Endodermal cell (in vitro differentiated cells): ENCODE results near the gene P2RX2. TPM values are rescaled to one million over a fixed set of nuclear protein-coding genes. Genes with fewer than 3 reads are reported as not detected.

Source experiments
- DNase-seq: peaks from one replicate; pipeline ENCODE4 v3.0.0-alpha.2; 2017
- H3K27ac ChIP-seq: 2 replicates; pipeline ENCODE4 v1.5.1; 2013; ENCODE audit warnings: mild to moderate bottlenecking, low read depth, low read length, moderate library complexity
- H3K27me3 ChIP-seq: 2 replicates; pipeline ENCODE4 v1.6.1; 2013; ENCODE audit warnings: mild to moderate bottlenecking, low read length, moderate library complexity; ENCODE audit not compliant: insufficient read depth, control insufficient read depth, poor library complexity, severe bottlenecking
- H3K36me3 ChIP-seq: 2 replicates; pipeline ENCODE4 v1.7.0; 2013; ENCODE audit warnings: mild to moderate bottlenecking, low read length, moderate library complexity; ENCODE audit not compliant: control insufficient read depth, insufficient read depth
- H3K4me1 ChIP-seq: one replicate; pipeline ENCODE4 v1.7.0; 2013; ENCODE audit warnings: low read length; ENCODE audit not compliant: control insufficient read depth, insufficient read depth
- H3K4me3 ChIP-seq: 2 replicates; pipeline ENCODE4 v1.5.1; 2013; ENCODE audit warnings: mild to moderate bottlenecking, low read length, moderate library complexity
- H3K9ac ChIP-seq: 2 replicates; pipeline ENCODE4 v1.6.1; 2013; ENCODE audit warnings: mild to moderate bottlenecking, low read length, moderate library complexity; ENCODE audit not compliant: poor library complexity, severe bottlenecking; ENCODE audit errors: extremely low read depth
- H3K9me3 ChIP-seq: 2 replicates; pipeline ENCODE4 v1.6.1; 2013; ENCODE audit warnings: mild to moderate bottlenecking, low read length, moderate library complexity; ENCODE audit not compliant: control insufficient read depth
- H3K27ac Mint-ChIP-seq: 2 replicates; pipeline ENCODE4 v1.8.0; 2020; ENCODE audit warnings: mixed read lengths
- H3K27me3 Mint-ChIP-seq: 2 replicates; pipeline ENCODE4 v1.8.0; 2021; ENCODE audit warnings: mild to moderate bottlenecking, mixed read lengths; ENCODE audit not compliant: insufficient read depth
- H3K36me3 Mint-ChIP-seq: 2 replicates; pipeline ENCODE4 v1.8.0; 2020; ENCODE audit warnings: low read depth, mixed read lengths
- H3K4me1 Mint-ChIP-seq: 2 replicates; pipeline ENCODE4 v1.8.0; 2020; ENCODE audit warnings: mixed read lengths
- H3K4me3 Mint-ChIP-seq: 2 replicates; pipeline ENCODE4 v1.8.0; 2020; ENCODE audit warnings: mild to moderate bottlenecking, moderate library complexity, mixed read lengths
- H3K9me3 Mint-ChIP-seq: 2 replicates; pipeline ENCODE4 v1.8.0; 2020; ENCODE audit warnings: mild to moderate bottlenecking, mixed read lengths
- CTCF ChIP-seq: fragments of 200-600 bp; sonication (generic); conservative IDR thresholded peaks from 2 replicates; pipeline ENCODE4 v1.5.0; 2021; ENCODE audit warnings: antibody characterized with exemption, mild to moderate bottlenecking
- WGBS, 2 experiments: methylation state at CpG; one replicate each; pipeline versions ENCODE4 v1.1.5 to v1.1.7; 2013; ENCODE audit warnings: missing lambda C conversion rate in 2 of 2, mixed read lengths in 1 of 2; ENCODE audit not compliant: insufficient coverage in 1 of 2, insufficient read length in 1 of 2; 5-methylcytosine and 5-hydroxymethylcytosine counted together
- total RNA-seq, 2 donors: library from RNA; stranded (reverse); fragmentation: NEBNext Ultra II Directional in 1 of 2; extraction: Animal tissue kit (Norgen Biotek cat#: 25700) in 1 of 2; gene quantifications; 2 replicates in 1 of 2; 3 replicates in 1 of 2; pipeline ENCODE4 v1.2.1, GENCODE V29; 2021

The P2RX2 gene
- total RNA-seq, 2 donors from 2014 or later: 0.97 to 2.8 TPM

GRCh38 chr12:132653567-132654290, 35.2 kb downstream of the P2RX2 start:
- Histone ChIP-seq H3K36me3 (peaks cover 90% of the 10 kb centered on the region), H3K9ac (no peak overlapping the region), H3K4me3 (no peak overlapping the region), H3K4me1 (no peaks in the 10 kb centered on the region), H3K27ac (no peak overlapping the region), H3K27me3 (no peaks in the 10 kb centered on the region), H3K9me3 (no peaks in the 10 kb centered on the region)
- 92 to 100% methylated on average over 2 to 7 of the region's 7 CpGs for WGBS, 2 experiments
- Mint-ChIP-seq H3K4me3 (no peak overlapping the region), H3K36me3 (peaks cover 82% of the 10 kb centered on the region), H3K27ac (no peak overlapping the region), H3K4me1 (no peaks in the 10 kb centered on the region), H3K9me3 (no peaks in the 10 kb centered on the region), H3K27me3 (no peaks in the 10 kb centered on the region)
- DNase-seq: no peak
- TF ChIP-seq CTCF: no peak

- Histone ChIP-seq H3K27me3 (no peaks in the 10 kb centered on the region), H3K4me3 (no peak overlapping the region), H3K36me3 (peaks cover 93% of the 10 kb centered on the region), H3K9me3 (no peaks in the 10 kb centered on the region), H3K4me1 (no peaks in the 10 kb centered on the region), H3K27ac (no peak overlapping the region), H3K9ac (no peak overlapping the region)
- Mint-ChIP-seq H3K9me3 (no peaks in the 10 kb centered on the region), H3K36me3 (peaks cover 84% of the 10 kb centered on the region), H3K4me1 (no peaks in the 10 kb centered on the region), H3K27ac (no peak overlapping the region), H3K4me3 (no peak overlapping the region), H3K27me3 (no peaks in the 10 kb centered on the region)
- 94 to 95% methylated on average over 12 of the region's 12 CpGs for WGBS, 2 experiments
- DNase-seq: no peak
- no peak for TF ChIP-seq CTCF
Observed at GRCh38 chr12:132657004-132657727, 38.6 kb downstream of the P2RX2 start.

- no peaks in the 10 kb centered on the region for H3K9me3 Mint-ChIP-seq
- H3K27ac Mint-ChIP-seq: no peak overlapping the region
- H3K4me1 Mint-ChIP-seq: no peaks in the 10 kb centered on the region
- H3K27ac ChIP-seq: no peak overlapping the region
- no peaks in the 10 kb centered on the region for H3K9me3 ChIP-seq
- H3K4me1 ChIP-seq: no peaks in the 10 kb centered on the region
- H3K36me3 ChIP-seq: peaks cover 93% of the 10 kb centered on the region
- WGBS, 2 experiments: 95 to 96% methylated on average over 29 to 32 of the region's 32 CpGs
- H3K9ac ChIP-seq: no peak overlapping the region
- H3K27me3 Mint-ChIP-seq: no peaks in the 10 kb centered on the region
- H3K4me3 Mint-ChIP-seq: no peak overlapping the region
- TF ChIP-seq CTCF: no peak
- peaks cover 85% of the 10 kb centered on the region for H3K36me3 Mint-ChIP-seq
- H3K27me3 ChIP-seq: no peaks in the 10 kb centered on the region
- no peak for DNase-seq
- no peak overlapping the region for H3K4me3 ChIP-seq
Observed at GRCh38 chr12:132658149-132658894, 39.7 kb downstream of the P2RX2 start.
